Stimulated activated CD8-positive, alpha-beta memory T cell treated with anti-CD3 and anti-CD28 coated beads, Interleukin-15, amount 100 ng/mL, for 1 hour (primary cell): Measurements from ENCODE around the gene MYO18A.
"Not testable (repeated sequence)": the region's sequence is repeated elsewhere in the genome, so short reads cannot be mapped to it uniquely, and the experiment has no call there.

Source experiments
- DNase-seq: peaks from one replicate; pipeline ENCODE4 v3.0.0-alpha.2; 2020; ENCODE audit warnings: low read depth

Gene MYO18A

GRCh38 chr17:29180034-29180787 lies at the start of gene MYO18A:
Gene MYO18A, minus strand, starts transcription at chr17:29180398. Its CDS starts 13,458 bp downstream, at chr17:29166940.
- peak; percentile 54 for DNase-seq

- no peak for DNase-seq
Observed at GRCh38 chr17:29225396-29225795, 45.2 kb upstream of the MYO18A start.

- DNase-seq: not testable (repeated sequence)
Observed at GRCh38 chr17:29221338-29221737, 41.1 kb upstream of the MYO18A start.

- DNase-seq: peak; percentile 47
Observed at GRCh38 chr17:29219378-29220047, 39.3 kb upstream of the MYO18A start.

GRCh38 chr17:29216856-29217255 lies 36.7 kb upstream of the MYO18A start:
- DNase-seq: no peak

- DNase-seq: no peak
Observed at GRCh38 chr17:29216181-29216580, 36.0 kb upstream of the MYO18A start.

- no peak for DNase-seq
Observed at GRCh38 chr17:29215717-29216116, 35.5 kb upstream of the MYO18A start.

- no peak for DNase-seq
Observed at GRCh38 chr17:29215174-29215573, 35.0 kb upstream of the MYO18A start.

GRCh38 chr17:29214215-29215146 lies 34.3 kb upstream of the MYO18A start:
- DNase-seq: no peak

- DNase-seq: no peak
Observed at GRCh38 chr17:29212681-29213121, 32.5 kb upstream of the MYO18A start.

GRCh38 chr17:29212094-29212631 lies 32.0 kb upstream of the MYO18A start:
- no peak for DNase-seq

GRCh38 chr17:29210879-29211278 lies 30.7 kb upstream of the MYO18A start:
- DNase-seq: no peak

- no peak for DNase-seq
Observed at GRCh38 chr17:29209073-29209472, 28.9 kb upstream of the MYO18A start.

GRCh38 chr17:29207975-29208374 lies 27.8 kb upstream of the MYO18A start:
- DNase-seq: no peak

- DNase-seq: no peak
Observed at GRCh38 chr17:29205047-29205446, 24.8 kb upstream of the MYO18A start.

- DNase-seq: not testable (repeated sequence)
Observed at GRCh38 chr17:29204068-29204804, 24.0 kb upstream of the MYO18A start.

- DNase-seq: no peak
Observed at GRCh38 chr17:29197516-29198272, 17.5 kb upstream of the MYO18A start.

GRCh38 chr17:29196769-29197515 lies 16.7 kb upstream of the MYO18A start:
- no peak for DNase-seq

GRCh38 chr17:29195465-29196081 lies 15.4 kb upstream of the MYO18A start:
- DNase-seq: no peak
